Measurements from ENCODE around the gene TIGD7.

Gene TIGD7, protein sequence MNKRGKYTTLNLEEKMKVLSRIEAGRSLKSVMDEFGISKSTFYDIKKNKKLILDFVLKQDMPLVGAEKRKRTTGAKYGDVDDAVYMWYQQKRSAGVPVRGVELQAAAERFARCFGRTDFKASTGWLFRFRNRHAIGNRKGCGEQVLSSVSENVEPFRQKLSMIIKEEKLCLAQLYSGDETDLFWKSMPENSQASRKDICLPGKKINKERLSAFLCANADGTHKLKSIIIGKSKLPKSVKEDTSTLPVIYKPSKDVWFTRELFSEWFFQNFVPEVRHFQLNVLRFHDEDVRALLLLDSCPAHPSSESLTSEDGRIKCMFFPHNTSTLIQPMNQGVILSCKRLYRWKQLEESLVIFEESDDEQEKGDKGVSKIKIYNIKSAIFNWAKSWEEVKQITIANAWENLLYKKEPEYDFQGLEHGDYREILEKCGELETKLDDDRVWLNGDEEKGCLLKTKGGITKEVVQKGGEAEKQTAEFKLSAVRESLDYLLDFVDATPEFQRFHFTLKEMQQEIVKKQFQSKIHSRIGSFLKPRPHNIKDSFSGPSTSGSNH

DNA sequence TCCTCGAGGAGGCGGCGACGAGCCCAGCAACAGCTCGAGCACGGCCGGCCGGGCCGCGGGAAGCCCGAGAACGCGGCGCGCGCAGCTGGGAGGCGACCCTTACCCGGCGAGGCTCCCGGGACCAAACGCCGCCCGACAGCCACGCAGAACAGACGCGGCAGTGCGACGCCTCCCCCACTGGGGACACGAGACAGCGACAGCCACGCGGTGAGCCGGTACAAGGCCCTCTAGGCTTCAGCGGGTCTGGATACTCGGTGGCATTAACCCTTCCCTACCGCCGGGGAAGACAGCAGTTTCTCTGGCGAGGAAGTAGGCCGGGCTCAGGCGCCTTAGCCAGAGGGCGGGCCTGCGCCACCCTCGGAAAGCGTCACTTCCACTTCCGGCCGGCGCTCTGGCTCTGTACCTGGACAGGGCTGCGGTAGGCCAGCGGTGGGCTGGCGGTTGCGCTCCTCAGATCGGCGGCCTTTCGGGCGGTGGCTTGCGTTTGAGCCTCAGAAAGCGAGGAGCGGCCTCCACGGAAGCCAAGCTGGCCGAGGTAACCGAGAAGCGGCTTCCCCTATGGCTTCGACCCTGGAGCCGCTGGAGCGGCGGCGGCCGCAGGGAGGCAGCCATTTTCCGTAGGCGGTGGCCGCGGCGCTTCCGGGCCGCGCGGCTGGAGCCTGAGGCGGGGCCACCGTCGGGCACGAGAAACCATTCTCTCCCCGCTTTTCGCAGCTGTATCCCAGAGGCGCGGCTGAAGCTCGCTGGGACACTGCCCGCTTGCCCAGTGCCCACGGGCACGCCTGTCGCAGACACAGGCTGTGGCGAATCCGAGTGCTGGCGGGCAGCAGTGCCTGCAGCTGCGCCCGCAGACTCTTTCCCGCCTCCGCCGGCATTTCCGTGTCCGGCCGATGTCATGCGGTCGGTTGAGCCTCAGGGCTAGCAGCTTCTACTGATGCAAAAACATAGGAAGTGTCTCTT lies at the start of gene TIGD7, which contains the start of gene ZNF75A:
TIGD7 (minus strand) TSS at position 322 of the 960 bp plus-strand sequence. CDS start 4,816 bp downstream, outside the sequence.
ZNF75A (plus strand) TSS at position 389 of the 960 bp plus-strand sequence. CDS start 2,932 bp downstream, outside the sequence.
- peak; percentile 98 for DNase-seq

DNA sequence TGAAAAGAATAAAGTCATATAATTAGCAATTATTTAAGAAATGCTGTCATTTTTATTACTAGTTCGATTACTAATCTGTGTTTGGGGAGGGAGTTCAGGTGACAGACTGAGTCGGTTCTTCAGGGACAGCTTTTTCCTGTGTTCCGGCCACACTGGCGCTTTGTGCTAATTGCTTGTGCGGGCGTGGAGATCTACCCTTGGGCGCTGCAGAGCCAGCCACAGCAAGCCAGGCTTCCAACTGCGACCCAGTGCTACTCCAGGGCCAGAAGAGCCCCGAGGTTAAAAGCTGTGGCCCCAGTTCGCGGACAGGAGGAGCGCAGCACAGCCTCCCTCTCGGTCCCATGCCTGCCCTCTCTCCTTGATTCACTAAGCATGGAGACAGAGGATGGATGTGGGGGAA lies 43.9 kb upstream of the TIGD7 start:
- DNase-seq = no peak

DNA sequence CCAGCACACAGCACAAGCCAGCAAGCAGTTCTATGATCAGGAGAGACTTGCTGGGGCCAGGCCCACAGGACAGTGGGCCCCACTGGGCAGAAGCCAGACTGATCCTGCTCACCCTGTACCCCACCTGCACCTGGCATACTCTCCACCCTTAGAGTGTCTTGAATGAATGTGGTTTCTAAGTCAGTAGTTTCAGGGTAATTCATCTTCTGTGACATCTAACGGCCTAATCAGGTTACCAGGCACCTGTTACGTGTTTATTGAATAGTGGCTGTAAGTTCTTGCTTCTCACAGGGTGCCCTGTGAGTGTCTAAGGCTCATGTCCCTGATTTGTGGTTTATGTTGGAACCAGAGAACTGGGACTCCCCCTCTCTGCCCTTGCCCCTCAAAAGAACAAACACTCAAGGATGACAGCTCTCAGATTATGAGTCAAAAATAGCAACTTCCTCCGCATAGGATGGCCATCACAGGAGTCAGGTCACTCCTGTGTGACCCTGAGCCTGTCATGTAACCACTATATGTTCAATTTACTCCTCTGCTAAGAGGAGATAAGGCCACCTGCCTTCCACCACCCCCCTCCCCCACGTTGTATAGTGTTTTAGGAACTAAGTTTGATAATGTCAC lies 43.4 kb upstream of the TIGD7 start:
- peak; percentile 83 for DNase-seq

DNA sequence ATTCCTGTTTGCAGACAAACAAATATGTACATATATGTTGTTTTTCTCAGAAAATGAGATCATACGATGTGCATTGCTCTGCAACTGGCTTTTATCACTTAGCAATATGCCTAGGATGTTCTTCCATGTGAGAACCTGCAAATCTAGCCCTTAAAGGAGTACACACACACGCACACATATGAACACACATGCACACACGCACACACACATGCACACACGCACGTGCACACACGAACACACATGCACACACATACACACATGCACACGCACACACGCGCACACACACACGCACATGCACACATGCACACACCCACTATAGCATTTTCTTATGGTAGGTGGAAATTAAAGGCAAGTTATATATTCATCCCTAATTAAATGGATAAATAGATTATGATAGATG lies 42.4 kb upstream of the TIGD7 start:
- no peak for DNase-seq

DNA sequence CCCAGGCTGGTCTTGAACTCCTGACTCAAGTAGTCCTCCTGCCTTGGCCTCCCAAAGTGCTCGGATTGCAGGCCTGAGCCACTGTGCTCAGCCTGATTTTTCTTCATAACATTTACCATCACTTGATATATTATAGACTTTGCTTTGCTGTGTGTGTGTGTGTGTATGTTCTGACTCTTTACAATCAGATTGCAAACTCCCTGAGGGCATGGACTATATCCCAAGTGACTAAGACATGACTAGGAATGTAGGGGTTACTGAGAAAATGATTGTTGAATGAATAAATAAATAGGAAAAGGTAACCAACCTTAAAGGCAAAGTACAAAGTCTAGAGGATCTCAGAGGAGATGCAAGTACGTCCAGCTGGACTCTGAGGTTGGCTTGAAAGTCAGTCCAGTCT lies 40.8 kb upstream of the TIGD7 start:
- DNase-seq = no peak

DNA sequence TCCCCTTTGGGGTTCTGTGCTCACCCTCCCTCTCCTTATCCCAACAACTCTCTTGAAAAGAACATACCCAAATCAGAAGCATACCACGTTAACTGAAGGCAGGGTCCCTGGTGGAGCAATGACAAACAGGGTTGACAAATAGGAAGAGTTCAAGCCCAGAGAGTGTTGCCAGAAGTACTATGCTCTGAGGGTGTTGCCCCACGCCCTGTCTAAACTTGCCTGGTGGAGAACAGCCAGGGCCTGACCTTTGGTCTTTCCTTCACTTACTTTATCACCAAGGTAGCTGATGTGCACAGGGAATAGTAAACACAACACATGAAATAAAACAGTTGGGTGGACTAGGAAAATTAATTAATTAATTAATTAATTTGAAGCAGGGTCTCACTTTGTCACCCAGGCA lies 23.4 kb upstream of the TIGD7 start:
- DNase-seq = no peak

DNA sequence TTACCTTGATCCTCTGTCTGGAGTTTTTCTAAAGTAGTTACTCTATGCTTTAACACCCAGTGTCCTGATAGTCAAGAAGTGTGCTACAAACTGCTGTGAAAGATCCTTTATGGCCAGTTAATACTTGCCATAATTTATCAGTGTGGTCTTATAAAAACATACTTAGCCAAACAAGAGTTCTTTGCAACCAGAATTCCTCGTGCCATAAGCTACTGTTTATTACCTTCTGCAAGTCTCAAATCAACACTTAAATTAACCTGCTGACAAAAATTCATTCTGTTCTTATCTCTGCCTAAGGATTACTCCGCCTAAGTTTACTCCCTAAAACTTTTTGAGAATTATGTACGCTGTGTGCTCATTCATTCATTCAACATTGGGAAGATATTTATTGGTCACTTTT lies 22.9 kb upstream of the TIGD7 start:
- DNase-seq = no peak

DNA sequence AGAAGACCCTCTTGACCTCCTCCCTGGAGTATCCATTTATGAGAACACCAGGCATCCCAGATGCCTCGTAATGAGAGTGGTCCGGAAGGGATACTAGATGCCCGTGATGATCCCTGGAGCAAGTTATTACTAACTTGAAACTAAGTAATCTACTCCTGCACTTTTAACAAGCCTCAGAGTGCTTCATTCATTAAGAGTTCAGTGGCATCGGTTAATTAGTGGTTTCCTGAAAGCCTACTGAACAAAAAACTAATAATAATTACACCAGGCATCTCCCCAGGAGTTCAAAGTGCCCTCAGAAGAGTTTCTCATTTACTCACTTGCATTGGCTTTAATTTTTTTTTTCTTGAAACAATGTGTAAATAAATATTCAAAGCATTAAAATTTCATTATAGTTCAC lies 22.3 kb upstream of the TIGD7 start:
- no peak for DNase-seq

DNA sequence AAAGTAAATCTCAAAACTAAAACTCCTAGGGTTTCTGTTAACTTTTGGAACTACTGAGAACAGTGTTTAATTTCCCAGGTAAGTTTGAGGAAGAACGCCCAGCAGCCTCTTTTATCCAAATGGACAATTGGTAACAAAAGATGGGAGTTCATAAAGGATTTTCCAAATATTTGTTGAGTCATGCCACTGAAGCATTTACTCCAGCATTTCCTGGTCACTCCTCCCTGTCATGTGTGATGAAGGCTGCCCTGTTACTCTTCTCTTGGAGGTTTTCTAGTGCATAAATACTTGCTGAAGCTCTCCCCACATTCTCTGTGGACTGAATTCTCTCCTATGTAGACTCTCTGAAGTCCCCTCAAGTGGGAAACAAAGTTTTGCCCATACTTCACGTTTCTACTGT lies 16.6 kb upstream of the TIGD7 start:
- DNase-seq = no peak

DNA sequence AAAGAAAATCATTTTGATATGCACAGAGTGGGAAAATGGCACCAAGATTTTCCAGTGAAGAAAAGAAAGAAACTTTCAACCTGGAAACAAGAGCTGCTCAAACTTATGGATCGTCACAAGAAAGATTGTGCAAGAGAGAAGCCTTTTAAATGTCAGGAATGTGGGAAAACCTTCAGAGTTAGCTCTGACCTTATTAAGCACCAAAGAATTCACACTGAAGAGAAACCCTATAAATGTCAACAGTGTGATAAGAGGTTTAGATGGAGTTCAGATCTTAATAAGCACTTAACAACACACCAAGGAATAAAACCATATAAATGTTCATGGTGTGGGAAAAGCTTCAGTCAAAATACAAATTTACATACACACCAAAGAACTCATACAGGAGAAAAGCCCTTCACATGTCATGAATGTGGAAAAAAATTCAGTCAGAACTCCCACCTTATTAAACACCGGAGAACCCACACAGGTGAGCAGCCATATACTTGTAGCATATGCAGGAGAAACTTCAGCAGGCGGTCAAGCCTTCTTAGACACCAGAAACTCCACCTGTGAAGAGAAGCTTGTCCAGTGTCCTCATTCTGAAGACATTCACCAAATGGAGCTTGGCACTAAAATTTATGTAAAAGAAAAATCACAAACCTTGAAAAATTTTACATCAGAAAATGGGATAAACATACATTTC lies 12.2 kb upstream of the TIGD7 start:
- peak; percentile 41 for DNase-seq

DNA sequence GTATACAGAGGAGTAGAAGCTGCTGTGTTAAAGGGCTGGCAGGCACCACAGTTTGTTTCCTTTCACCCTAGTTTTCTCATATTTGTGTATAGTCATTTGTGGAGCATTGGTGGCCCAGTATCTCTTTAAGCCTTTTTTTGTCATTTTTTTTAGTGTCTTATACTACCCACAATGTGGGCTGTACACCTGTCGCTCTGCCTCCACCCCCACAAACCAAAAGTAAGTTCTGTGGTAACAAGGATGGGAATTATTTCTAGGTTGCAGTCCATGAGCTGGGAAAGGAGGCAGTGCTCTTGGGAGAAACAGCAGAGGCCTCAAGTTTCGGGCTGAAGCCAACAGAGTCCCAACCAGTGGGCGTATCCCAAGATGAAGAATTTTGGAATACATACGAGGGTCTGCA lies 6.3 kb upstream of the TIGD7 start:
- no peak for DNase-seq

DNA sequence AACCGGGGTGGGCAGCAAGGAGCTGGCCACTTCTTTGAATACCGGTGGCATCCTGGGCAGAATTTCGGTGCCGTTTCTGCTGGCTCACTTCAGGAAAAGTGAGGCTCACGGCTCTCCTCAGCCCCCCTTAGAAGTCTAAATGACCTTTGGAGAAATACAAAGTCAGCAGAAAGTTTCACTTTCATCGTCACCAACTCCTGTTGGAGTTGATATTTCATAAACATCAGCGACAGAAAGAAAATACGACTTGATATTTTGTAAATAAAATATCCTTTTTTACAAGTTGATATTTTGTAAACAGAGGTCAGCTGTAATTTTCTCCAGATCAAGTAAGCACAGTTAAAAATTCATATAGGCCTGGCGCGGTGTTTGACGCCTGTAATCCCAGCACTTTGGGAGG lies 848 bp upstream of the TIGD7 start:
- no peak for DNase-seq

DNA sequence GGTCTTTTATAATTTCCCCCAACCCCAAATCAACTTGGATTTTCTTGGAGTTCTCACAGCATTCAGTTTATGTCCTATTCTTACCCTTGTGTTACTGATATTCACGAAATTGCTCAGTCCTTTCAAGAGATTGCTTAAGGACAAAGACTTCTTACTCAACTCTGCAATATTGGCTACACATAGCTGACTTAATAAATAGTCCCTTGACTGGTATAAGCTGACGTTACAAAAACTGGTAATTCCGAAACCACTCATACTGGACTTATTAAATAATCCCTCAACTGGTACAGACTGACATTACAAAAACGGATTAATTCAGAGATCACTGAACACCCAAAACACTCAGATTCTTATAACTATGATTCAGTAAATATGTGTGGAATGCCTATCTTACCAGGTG lies 860 bp downstream of the TIGD7 start:
- DNase-seq = peak; percentile 63

DNA sequence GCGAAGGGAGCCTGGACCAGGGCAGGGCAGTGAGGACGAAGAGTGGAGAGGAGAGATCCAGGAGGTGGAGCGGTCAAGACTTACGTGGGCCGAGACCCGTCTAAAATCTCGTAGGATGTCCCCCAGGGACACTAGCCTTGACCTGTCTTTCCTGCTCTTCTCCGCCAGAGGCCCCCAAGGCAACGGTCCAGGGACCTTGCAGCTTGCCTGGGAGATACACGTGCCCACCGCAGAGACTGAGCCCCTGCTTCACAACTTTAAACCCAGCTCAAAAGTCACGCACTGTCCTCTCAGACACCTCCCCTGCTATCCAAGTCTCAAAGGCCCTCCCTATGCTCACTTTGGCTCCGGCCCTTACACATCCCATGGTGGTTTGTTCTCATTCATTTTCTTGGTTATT lies 9.4 kb downstream of the TIGD7 start:
- DNase-seq = no peak

DNA sequence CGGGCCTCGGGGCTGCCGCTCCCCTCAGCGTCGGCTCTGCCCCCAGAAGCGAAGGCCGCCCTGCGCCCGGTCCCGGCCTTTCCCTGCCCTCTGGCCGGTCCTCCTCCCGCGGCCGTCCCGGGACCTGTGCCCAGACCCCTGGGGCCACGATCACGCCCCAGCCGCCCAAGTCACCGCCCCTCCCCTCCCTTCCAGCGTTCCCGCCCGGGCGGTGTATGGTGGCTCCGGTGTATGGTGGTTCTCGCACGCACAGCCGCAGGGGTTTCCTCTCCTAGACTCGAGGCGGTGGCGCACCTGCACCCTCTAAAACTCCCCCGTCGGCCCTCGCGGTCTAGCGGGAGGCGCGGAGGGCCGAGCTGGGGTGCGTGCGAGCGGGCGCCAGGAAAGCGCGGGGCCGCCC lies 10.0 kb downstream of the TIGD7 start:
- DNase-seq = no peak

DNA sequence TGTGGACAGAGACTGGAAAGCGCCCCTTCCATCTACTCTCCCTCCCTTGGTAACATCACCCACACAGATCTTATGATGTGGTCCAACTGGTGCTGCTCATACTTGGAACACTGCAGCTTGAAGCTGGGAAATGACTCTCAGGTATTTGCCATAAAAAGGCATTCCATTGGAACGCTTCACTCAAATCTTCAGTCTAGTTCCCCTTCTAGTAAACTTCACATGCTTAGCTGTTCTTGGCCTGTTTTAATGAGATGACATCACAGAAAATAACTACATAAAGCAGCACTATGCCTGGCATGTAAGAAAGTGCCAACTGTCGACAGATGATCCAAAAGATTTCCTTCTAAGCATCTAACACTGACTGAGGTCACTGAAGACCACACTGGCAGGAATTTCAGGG lies 12.6 kb downstream of the TIGD7 start:
- DNase-seq = no peak

DNA sequence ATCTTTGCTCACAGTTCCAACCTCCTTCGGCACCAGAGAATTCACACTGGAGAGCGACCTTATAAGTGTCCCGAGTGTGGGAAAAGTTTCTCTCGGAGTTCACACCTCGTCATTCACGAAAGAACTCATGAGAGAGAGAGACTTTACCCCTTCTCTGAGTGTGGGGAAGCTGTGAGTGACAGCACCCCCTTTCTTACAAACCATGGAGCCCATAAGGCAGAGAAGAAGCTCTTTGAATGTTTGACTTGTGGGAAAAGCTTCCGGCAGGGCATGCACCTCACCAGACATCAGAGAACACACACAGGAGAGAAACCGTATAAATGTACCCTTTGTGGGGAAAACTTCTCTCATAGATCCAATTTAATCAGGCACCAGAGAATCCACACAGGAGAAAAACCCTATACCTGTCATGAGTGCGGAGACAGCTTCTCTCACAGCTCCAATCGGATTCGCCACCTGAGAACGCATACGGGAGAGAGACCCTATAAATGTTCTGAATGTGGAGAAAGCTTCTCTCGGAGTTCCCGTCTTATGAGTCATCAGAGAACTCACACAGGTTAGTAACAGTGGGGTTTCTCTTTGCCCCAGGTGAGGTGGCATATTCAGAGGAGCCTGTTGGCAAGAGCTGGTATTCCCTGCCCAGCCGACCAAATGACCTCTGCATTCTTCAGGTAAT lies 15.1 kb downstream of the TIGD7 start:
- no peak for DNase-seq

DNA sequence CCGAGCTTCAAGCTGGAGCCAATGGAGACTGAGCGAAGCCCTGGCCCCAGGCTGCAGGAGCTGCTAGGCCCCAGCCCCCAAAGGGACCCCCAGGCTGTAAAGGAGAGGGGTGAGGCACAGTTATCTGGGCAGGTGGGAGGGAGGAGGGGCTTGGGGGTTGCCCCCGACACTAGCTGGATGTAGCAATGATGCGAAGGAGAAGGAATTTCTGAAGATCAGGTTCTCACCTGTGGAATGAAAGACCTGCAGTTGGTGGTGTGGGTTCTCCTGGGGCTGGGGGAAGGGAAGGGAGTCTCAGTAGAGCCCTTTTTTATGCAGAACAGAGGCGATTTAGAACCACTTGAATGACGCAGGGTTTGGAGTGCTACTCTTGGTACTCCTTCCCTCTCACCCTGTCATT lies 20.1 kb downstream of the TIGD7 start:
- no peak for DNase-seq

DNA sequence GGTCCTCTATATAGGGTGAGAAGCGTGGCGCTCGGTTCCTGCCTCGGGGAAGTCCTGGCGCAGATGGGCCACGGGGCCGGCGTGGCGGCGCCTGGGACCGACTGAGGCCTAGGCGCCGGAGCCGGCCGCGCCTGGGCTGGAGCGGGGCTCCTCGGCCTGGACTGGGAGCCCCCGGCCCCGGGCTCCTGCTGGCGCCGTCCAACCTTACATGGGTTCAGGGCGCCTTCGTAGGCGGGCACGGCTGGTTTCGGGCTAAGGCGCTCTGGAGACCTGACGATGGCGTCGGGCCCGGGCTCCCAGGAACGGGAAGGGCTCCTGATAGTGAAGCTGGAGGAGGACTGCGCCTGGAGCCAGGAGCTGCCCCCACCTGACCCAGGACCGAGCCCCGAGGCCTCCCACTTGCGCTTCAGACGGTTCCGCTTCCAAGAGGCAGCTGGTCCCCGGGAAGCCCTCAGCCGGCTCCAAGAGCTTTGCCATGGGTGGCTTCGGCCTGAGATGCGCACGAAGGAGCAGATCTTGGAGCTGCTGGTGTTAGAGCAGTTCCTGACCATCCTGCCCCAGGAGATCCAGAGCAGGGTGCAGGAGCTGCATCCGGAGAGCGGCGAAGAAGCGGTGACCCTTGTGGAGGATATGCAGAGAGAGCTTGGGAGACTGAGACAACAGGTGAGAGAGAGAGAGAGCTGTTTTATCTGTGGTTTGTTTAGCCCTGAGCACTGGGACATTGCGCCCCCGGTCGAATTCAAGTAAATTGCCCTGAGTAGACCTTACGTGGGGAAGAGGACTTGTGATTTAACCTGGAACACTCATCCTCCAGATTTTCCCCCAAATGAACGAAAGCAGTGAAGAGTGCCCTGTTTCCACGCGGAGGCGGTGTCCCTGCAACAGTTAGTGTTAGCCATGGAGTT lies 21.4 kb downstream of the TIGD7 start:
- DNase-seq = no peak

DNA sequence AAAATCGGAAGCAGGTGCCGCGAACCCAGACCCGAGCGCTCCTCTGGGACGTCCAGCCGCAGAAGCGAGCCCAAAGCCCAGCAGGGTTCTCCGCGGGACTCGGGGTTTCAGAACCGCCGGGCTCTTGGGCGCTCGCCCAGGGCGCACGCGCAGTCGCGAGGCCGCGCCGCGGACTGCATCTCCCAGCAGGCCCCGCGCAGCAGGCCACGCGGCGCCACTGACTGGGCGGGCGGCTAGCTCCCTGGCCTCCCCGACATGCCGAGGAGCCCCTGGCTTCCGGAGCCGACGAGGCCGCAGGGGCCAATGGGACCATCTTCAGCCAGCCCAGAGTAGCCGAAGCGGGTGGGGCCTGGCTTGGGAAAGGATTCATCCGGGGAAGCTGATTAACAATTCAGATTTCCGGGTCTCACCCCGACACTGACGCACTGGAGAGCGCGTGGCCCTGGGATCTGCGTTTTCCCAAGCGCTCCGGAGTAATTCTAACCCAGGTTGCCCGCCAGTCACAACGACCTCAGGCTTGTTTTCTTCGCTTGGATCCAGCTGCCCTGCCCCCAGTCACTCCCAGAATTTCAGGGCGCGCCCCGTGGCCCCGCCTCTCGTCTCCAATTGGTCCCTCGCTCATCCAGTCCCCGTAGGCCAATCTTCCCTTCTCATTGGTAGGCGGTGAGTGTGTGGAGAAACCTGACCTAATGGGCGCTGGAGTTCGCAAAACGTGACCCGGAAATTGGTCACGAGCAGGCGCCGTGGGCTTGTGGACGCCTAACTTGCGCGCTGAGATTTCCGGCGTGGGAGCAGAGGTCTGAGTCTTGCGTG lies 22.3 kb downstream of the TIGD7 start, which contains the start of gene ZNF263:
ZNF263 (plus strand) TSS at position 762 of the 813 bp plus-strand sequence. CDS start 328 bp downstream, outside the sequence.
- peak; percentile 98 for DNase-seq

Measured in OCI-M1 (cell line).